Measurements from ENCODE around the gene TRIM72.

- no peak for TF ChIP-seq CTCF (IDR thresholded peaks at IDR 0.05; ENCODE audit: low read depth, low read length)
- no peak for TF ChIP-seq EZH2phosphoT487 (IDR thresholded peaks at IDR 0.05; ENCODE audit: low read depth)
Measured at GRCh38 chr16:31224092-31224955, 10.4 kb downstream of the TRIM72 start.
